ENCODE data around the gene ERVH48-1. TPM values are rescaled to one million over a fixed set of nuclear protein-coding genes. Genes with fewer than 3 reads are reported as not detected.
"Not testable (repeated sequence)": the region's sequence is repeated elsewhere in the genome, so short reads cannot be mapped to it uniquely, and the experiment has no call there.

Gene ERVH48-1
- total and polyA plus RNA-seq, 11 donors = 0.08 TPM; not detected in 10

DNA sequence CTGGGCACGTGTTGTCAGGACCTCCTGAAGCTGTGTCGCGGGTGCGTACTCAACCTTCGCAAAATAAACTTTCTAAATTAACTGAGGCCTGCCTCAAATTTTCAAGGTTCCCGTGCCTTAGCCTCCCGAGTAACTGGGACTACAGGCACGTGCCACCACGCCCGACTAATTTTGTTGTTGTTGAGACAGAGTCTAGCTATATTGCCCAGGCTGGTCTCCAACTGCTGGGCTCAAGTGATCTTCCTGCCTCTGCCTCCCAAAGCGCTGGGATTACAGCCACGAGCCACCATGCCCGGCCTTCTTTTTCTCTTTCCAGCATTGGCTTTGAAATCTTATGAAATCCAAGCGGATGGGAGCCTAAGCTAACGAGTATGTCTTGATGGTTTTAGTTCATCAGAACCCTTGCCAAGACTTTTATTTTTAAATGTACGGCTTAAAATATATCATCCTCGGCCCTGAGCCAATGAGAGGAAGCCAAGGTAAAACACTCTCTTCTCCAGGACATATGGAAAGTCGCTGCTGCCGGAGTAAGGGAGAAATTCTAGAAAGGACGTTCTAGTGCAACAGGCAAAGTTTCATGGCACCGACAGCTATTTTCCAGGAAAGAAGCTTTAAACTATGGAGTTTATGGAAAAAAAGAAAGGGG is 12.7 kb upstream of the ERVH48-1 start:
- WGBS, 4 donors = 78 to 87% (median 85%) methylated on average over 21 of the region's 21 CpGs
- no peak overlapping the region for H3K4me3 ChIP-seq
- no peaks in the 10 kb centered on the region for H3K36me3 ChIP-seq
- no peaks in the 10 kb centered on the region for H3K9me3 ChIP-seq
- ATAC-seq (no peak), DNase-seq (no peak)
- intact Hi-C loops (cut with DNase I) = no loop called here
- H3K27me3 ChIP-seq = no peaks in the 10 kb centered on the region
- H3K4me1 ChIP-seq = peaks cover 0 to 14% (median 2%) of the 10 kb centered on the region in 12 donors
- no peak for TF ChIP-seq CTCF (IDR thresholded peaks at IDR 0.05)
- TF ChIP-seq POLR2A (IDR thresholded peaks at IDR 0.05) = no peak
- no peak overlapping the region for H3K27ac ChIP-seq

DNA sequence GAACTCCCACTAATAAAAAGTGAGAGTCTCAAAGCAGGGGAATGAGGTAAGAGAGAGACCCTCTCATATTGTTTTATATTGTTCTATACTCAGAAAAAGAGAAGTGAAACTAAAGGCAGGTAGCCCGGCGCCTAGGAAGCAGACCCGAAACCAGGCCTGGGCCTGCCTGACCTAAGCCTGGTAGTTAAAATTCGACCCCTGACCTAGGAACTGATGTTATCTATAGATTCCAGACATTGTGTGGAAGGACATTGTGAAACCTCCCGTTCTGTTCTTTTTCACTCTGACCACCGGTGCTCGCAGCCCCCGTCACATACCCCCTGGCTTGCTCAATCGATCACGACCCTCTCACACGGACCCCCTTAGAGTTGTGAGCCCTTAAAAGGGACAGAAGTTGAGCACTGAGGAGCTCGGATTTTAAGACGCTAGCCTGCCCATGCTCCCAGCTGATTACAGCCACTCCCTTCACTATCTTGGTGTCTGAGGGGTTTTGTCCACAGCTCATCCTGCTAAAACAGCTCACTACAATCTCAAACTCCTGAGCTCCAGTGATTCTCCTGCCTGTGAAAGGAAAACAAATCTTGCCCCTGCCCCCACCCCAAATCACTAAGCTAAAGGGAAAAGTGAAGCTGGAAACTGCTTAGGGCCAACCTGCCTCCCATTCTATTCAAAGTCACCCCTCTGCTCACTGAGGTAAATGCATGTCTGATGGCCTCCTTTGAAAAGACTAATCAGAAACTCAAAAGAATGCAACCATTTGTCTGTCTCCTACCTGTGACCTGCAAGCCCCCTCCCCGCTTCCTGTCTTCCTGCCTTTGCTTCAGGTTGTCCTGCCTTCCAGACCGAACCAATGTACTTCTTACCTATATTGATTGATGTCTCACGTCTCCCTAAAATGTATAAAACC is 11.9 kb upstream of the ERVH48-1 start:
- ATAC-seq = not testable (repeated sequence)

DNA sequence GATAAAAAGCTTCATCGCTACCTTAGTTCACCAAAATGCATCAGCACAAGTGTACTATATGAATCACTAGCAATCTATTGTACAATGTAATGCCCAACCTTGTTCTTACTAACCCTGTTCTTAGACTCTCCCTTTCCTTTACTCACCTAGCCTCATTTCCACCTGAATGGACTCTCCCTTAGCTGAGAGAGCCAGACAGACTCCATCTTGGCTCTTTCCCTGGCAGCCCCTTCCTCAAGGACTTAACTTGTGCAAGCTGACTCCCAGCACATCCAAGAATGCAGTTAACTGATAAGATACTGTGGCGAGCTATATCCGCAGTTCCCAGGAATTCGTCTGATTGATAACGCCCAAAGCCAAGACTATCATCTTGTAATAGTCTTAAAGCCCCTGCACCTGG is 10.9 kb upstream of the ERVH48-1 start:
- ATAC-seq; H3K27me3 ChIP-seq; DNase-seq; H3K27ac ChIP-seq; H3K36me3 ChIP-seq; H3K9me3 ChIP-seq; intact Hi-C loops (cut with DNase I); H3K4me3 ChIP-seq: not testable (repeated sequence)
- H3K4me1 ChIP-seq = peaks cover 0 to 14% (median 2%) of the 10 kb centered on the region in 12 donors
- WGBS, 4 donors = 69 to 75% (median 72%) methylated on average over 2 to 5 of the region's 5 CpGs

More for the DNA sequence above, 11.9 kb upstream of the ERVH48-1 start:
- Histone ChIP-seq H3K4me3 (peak overlapping the region in 1 of 12 donors; percentile 10), H3K4me1 (peaks cover 0 to 14% (median 2%) of the 10 kb centered on the region in 12 donors)
- H3K36me3 ChIP-seq; H3K9me3 ChIP-seq; H3K27me3 ChIP-seq; DNase-seq; intact Hi-C loops (cut with DNase I); H3K27ac ChIP-seq: not testable (repeated sequence)
- 71 to 87% (median 79%) methylated on average over 13 to 16 of the region's 16 CpGs for WGBS, 4 donors

- H3K4me1 ChIP-seq; H3K4me3 ChIP-seq; H3K9me3 ChIP-seq; H3K27ac ChIP-seq; H3K27me3 ChIP-seq; H3K36me3 ChIP-seq; DNase-seq; ATAC-seq; intact Hi-C loops (cut with DNase I): not testable (repeated sequence)
- WGBS, 4 donors = 87 to 95% (median 93%) methylated on average over 12 of the region's 12 CpGs
Measured at GRCh38 chr21:42933973-42934372, 8.5 kb upstream of the ERVH48-1 start.

DNA sequence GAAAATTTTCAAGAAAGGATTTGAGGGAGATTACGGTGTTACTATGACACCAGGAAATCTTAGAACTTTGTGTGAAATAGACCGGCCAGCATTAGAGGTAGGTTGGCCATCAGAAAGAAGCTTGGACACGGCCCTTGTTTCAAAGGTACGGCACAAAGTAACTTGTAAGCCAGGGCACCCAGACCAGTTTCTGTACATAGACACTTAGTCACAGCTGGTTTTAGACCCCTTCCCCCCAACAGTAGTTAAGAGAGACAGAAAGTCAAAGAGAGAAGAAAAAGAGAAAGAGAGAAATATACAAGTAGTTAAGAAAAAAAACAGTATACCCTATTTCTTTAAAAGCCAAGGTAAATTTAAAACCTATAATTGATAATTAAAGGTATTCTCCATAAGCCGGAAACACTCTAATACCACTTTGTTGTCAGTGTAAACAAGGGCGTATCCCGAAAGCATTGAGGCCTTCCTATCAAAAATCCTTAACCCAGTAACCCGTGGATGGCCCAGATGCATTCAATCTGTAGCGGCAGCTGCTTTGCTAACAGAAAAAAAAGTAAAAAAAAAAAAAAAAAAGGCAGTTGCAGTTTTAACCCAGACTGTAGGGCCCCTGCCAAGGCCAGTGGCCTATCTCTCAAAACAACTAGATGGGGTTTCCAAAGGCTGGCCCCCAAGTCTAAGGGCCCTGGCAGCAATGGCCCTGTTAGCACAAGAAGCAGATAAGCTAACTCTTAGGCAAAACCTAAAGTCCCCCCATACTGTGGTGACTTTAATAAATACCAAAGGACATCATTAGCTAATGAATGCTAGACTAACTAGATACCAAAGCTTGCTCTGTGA is 7.9 kb upstream of the ERVH48-1 start:
- 66 to 79% (median 70%) methylated on average over 8 to 9 of the region's 9 CpGs for WGBS, 4 donors
- H3K4me3 ChIP-seq; intact Hi-C loops (cut with DNase I); ATAC-seq; H3K9me3 ChIP-seq; H3K27me3 ChIP-seq; H3K4me1 ChIP-seq; H3K36me3 ChIP-seq: not testable (repeated sequence)
- peak overlapping the region in 1 of 12 donors; percentile 1 for H3K27ac ChIP-seq
- DNase-seq = peak in 1 of 5 donors; percentile 34

GRCh38 chr21:42932378-42933136 is 7.1 kb upstream of the ERVH48-1 start:
- H3K4me3 ChIP-seq; H3K27ac ChIP-seq; H3K4me1 ChIP-seq; H3K27me3 ChIP-seq; ATAC-seq; H3K9me3 ChIP-seq; intact Hi-C loops (cut with DNase I); H3K36me3 ChIP-seq; DNase-seq: not testable (repeated sequence)
- 90 to 96% (median 91%) methylated on average over 16 of the region's 16 CpGs for WGBS, 4 donors
